ENCODE results near the gene FN1.
"Not testable (repeated sequence)": the region's sequence is repeated elsewhere in the genome, so short reads cannot be mapped to it uniquely, and the experiment has no call there.

The FN1 gene

DNA sequence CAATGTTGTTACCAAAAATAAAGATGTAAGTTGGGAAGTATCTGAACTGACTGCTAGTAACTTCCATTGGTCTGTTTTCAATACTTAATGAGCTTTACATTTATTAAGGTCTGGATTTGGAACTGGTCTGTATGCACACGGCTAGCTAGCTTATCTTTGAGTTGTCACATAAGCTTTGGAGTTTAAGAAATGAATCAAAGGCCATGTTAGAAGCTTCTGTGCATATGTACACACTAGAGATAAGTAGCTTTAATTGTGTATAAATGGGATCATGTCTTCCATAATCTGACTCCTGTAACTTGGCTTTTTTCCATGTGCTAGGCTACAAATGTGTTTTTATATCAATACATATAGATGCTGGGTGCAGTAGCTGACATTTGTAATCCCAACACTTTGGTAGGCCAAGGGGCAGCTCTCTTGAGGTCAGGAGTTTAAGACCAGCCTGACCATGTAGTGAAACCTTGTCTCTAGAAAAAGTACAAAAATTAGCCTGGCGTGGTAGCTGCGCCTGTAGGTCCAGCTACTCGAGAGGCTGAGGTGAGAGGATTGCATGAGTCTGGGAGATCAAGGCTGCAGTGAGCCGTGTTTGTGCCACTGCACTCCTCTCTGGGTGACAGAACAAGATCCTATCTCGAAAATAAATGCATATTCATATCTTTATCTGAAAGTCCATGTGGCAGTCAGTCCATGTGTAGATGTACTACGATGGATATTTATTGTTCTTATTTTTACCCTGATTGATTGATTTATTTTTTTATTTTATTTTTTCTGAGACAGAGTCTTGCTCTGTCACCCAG lies 96.8 kb downstream of the FN1 start:
- Mint-ChIP-seq H3K4me3 (no peak overlapping the region), H3K27me3 (no peaks in the 10 kb centered on the region), H3K9me3 (no peaks in the 10 kb centered on the region), H3K27ac (no peak overlapping the region), H3K36me3 (peaks cover 31% of the 10 kb centered on the region), H3K4me1 (no peaks in the 10 kb centered on the region)

GRCh38 chr2:215332872-215333595 lies 102.8 kb downstream of the FN1 start:
- H3K4me1 Mint-ChIP-seq = peaks cover 23% of the 10 kb centered on the region
- H3K9me3 Mint-ChIP-seq = no peaks in the 10 kb centered on the region
- H3K4me3 Mint-ChIP-seq = no peak overlapping the region
- H3K27me3 Mint-ChIP-seq = no peaks in the 10 kb centered on the region
- H3K36me3 Mint-ChIP-seq = peaks cover 32% of the 10 kb centered on the region
- H3K27ac Mint-ChIP-seq = no peak overlapping the region

DNA sequence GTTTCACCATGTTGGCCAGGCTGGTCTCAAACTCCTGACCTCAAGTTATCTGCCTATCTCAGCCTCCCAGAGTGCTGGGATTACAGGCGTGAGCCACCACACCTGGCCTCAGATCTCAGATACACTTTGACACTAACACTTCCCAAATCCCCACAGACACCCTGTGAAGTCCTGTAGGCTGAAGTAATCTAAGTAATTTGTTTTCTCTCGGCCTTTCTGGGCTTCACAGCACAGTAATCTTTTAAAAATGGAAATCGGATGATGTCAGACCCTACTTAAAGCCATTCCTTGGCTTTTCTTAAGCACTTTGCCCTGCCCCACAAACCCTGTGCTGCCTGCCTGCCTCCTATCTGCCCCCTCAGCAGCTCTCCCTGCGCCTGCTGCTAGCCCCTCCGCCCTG lies 107.8 kb downstream of the FN1 start:
- H3K27ac Mint-ChIP-seq = no peak overlapping the region
- H3K9me3 Mint-ChIP-seq = no peaks in the 10 kb centered on the region
- H3K4me3 Mint-ChIP-seq = no peak overlapping the region
- peaks cover 48% of the 10 kb centered on the region for H3K4me1 Mint-ChIP-seq
- peaks cover 33% of the 10 kb centered on the region for H3K36me3 Mint-ChIP-seq
- no peaks in the 10 kb centered on the region for H3K27me3 Mint-ChIP-seq

DNA sequence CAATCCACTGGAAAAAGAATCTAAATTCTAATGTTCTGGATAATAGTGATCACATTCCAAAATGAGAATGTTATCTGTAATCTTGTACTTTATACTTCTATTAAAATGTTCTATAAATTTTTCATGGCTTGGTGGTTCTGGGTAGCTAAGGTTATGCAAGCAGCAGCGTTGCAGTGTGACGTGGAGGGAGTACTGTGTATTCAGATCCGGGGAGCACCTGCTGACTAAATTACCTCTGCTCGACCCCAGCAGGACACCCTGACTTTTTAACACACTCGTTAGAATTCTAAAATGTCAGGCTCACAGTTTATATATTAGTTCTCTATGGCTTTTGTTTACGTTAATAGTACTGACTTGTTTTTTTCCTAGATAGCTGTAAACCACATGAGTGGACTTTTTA lies 111.1 kb downstream of the FN1 start:
- no peak overlapping the region for H3K27ac Mint-ChIP-seq
- H3K36me3 Mint-ChIP-seq = peaks cover 38% of the 10 kb centered on the region
- H3K4me1 Mint-ChIP-seq = peaks cover 50% of the 10 kb centered on the region
- no peak overlapping the region for H3K4me3 Mint-ChIP-seq
- no peaks in the 10 kb centered on the region for H3K9me3 Mint-ChIP-seq
- H3K27me3 Mint-ChIP-seq = no peaks in the 10 kb centered on the region

DNA sequence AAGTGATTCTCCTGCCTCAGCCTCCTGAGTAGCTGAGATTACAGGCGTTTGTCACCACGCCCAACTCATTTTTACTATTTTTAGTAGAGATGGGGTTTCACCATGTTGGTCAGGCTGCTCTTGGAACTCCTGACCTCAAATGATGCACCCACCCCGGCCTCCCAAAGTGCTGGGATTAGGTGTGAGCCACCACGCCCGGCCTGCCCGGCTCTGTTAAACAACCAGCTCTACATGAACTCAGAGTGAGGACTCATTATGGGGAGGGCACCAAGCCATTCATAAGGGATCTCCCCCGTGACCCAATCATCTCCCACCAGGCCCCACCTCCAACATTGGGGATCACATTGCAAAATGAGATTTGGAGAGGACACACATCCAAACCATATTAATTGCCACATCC lies 115.2 kb downstream of the FN1 start:
- Mint-ChIP-seq H3K27ac (no peak overlapping the region), H3K9me3 (no peaks in the 10 kb centered on the region), H3K36me3 (peaks cover 32% of the 10 kb centered on the region), H3K27me3 (no peaks in the 10 kb centered on the region), H3K4me3 (no peak overlapping the region), H3K4me1 (peaks cover 43% of the 10 kb centered on the region)

GRCh38 chr2:215320102-215320501 lies 115.8 kb downstream of the FN1 start:
- Mint-ChIP-seq H3K27ac (no peak overlapping the region), H3K9me3 (no peaks in the 10 kb centered on the region), H3K4me1 (peaks cover 44% of the 10 kb centered on the region), H3K36me3 (peaks cover 32% of the 10 kb centered on the region), H3K27me3 (no peaks in the 10 kb centered on the region), H3K4me3 (no peak overlapping the region)

- peaks cover 46% of the 10 kb centered on the region for H3K4me1 Mint-ChIP-seq
Observed at GRCh38 chr2:215319500-215319899, 116.4 kb downstream of the FN1 start.

DNA sequence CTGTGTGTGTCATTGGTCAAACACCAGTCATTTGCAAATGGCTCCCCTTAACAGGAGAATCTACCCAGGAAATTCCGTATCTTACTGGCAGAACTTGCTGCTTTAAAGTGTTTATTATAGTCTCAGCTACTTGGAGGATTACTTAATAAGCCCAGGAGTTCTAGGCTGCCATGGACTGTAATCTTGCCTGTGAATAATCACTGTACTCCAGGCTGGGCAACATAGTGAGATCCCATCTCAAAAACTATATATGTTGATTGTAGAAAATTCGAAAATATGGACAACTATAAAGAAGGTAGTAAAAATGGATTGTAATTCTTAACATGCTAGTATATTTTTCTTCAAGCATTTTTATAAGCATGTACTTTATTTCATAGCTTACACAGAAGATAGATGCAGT lies 119.5 kb downstream of the FN1 start:
- peaks cover 36% of the 10 kb centered on the region for H3K36me3 Mint-ChIP-seq
- peaks cover 51% of the 10 kb centered on the region for H3K4me1 Mint-ChIP-seq
- no peaks in the 10 kb centered on the region for H3K27me3 Mint-ChIP-seq
- H3K9me3 Mint-ChIP-seq = no peaks in the 10 kb centered on the region
- peak overlapping the region; percentile 47 for H3K4me3 Mint-ChIP-seq
- H3K27ac Mint-ChIP-seq = no peak overlapping the region

More at GRCh38 chr2:215319500-215319899, 116.4 kb downstream of the FN1 start:
- no peak overlapping the region for H3K27ac Mint-ChIP-seq
- H3K4me3 Mint-ChIP-seq = no peak overlapping the region
- H3K36me3 Mint-ChIP-seq = peaks cover 35% of the 10 kb centered on the region
- no peaks in the 10 kb centered on the region for H3K9me3 Mint-ChIP-seq
- no peaks in the 10 kb centered on the region for H3K27me3 Mint-ChIP-seq

GRCh38 chr2:215315301-215315700 lies 120.6 kb downstream of the FN1 start:
- Mint-ChIP-seq H3K36me3 (peaks cover 31% of the 10 kb centered on the region), H3K4me3 (peak overlapping the region; percentile 55)

GRCh38 chr2:215314896-215315295 lies 121.0 kb downstream of the FN1 start:
- Mint-ChIP-seq H3K27ac (peak overlapping the region; percentile 85), H3K4me1 (peaks cover 41% of the 10 kb centered on the region), H3K9me3 (no peaks in the 10 kb centered on the region), H3K27me3 (no peaks in the 10 kb centered on the region), H3K36me3 (peaks cover 28% of the 10 kb centered on the region), H3K4me3 (peak overlapping the region; percentile 55)

More at GRCh38 chr2:215315301-215315700, 120.6 kb downstream of the FN1 start:
- H3K27me3 Mint-ChIP-seq = no peaks in the 10 kb centered on the region
- H3K27ac Mint-ChIP-seq = peak overlapping the region; percentile 85
- no peaks in the 10 kb centered on the region for H3K9me3 Mint-ChIP-seq
- peaks cover 44% of the 10 kb centered on the region for H3K4me1 Mint-ChIP-seq

DNA sequence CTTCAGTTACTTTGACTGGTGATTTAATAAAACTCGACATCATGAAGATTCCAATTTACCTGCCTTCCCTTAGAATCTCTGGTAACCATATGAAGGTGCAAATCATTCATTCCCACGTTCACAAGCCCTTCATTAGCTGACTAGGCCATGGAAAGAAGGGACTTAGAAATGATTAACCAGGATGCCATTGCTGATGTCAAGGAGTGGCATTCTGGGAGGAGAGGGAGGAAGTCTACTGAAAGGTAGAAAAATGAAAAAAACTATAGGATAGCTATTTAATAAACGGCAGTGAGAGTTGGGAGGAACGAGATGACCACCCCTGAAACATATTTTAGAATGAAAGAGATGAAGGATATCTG lies 122.6 kb downstream of the FN1 start:
- Mint-ChIP-seq H3K9me3 (no peaks in the 10 kb centered on the region), H3K4me1 (peaks cover 41% of the 10 kb centered on the region), H3K27me3 (no peaks in the 10 kb centered on the region), H3K36me3 (peaks cover 28% of the 10 kb centered on the region), H3K4me3 (peak overlapping the region; percentile 96), H3K27ac (peak overlapping the region; percentile 97)

- Mint-ChIP-seq H3K27me3 (no peaks in the 10 kb centered on the region), H3K36me3 (peaks cover 30% of the 10 kb centered on the region), H3K27ac (peak within 1 kb of the TSS; percentile 97), H3K9me3 (no peaks in the 10 kb centered on the region), H3K4me1 (peaks cover 37% of the 10 kb centered on the region), H3K4me3 (peak within 1 kb of the TSS; percentile 96)
Observed at GRCh38 chr2:215311625-215312396, 124.1 kb downstream of the FN1 start, which contains the start of gene ATIC. ATIC (plus strand) TSS chr2:215312059; CDS start chr2:215312143, 84 bp downstream.

GRCh38 chr2:215311259-215311624 lies 124.6 kb downstream of the FN1 start:
- not testable (repeated sequence) for H3K27me3 Mint-ChIP-seq, H3K9me3 Mint-ChIP-seq
- Mint-ChIP-seq H3K36me3 (peaks cover 27% of the 10 kb centered on the region), H3K4me3 (peak overlapping the region; percentile 88), H3K27ac (peak overlapping the region; percentile 84), H3K4me1 (peaks cover 35% of the 10 kb centered on the region)
